ENCODE data around the gene CRISP1. TPM values are rescaled to one million over a fixed set of nuclear protein-coding genes. Genes with fewer than 3 reads are reported as not detected.

Gene CRISP1
- total RNA-seq, 1 experiment from 2014 or later = not detected

DNA sequence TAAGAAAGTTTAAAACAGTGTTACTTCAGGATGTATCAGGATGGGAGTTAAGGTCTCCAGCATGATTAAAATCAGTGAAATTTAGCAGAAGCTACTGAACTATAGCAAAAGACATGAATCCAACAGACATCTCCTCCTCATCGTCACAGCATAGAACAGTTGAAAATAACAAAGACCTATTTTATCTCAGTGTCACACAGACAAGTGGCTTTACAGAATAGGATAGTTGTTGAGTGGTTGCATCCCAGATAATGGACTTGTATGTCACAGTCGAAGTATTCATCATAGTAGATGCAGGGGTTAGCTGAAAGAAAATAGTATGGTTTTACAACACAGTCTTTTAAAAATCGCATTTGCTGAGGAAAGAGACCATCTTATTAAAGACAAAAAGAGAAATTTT is 31.2 kb downstream of the CRISP1 start:
- CTCF ChIA-PET = no interaction called here
- no peak for DNase-seq
- no peaks in the 10 kb centered on the region for H3K27me3 ChIP-seq (replicated peaks; ENCODE audit: control insufficient read depth, insufficient read depth, low read length)
- no peak overlapping the region for H3K27ac Mint-ChIP-seq (ENCODE audit: unreplicated experiment)
- no peak for TF ChIP-seq CTCF (IDR thresholded peaks at IDR 0.05; ENCODE audit: insufficient read depth in 1 of 2, low read depth in 1 of 2, low read length in 1 of 2, severe bottlenecking in 1 of 2, unreplicated experiment in 1 of 2)
- H3K27me3 Mint-ChIP-seq (ENCODE audit: insufficient read depth, unreplicated experiment) = no peaks in the 10 kb centered on the region
- no peaks in the 10 kb centered on the region; the same call in 1 of the 2 replicates for H3K9me3 ChIP-seq
- no peaks in the 10 kb centered on the region for H3K4me1 Mint-ChIP-seq (ENCODE audit: low read depth, unreplicated experiment)
- no peak overlapping the region for H3K4me3 ChIP-seq (ENCODE audit: low read depth, low read length)
- no TSS peak for BruUV-seq (replicated peaks)
- H3K36me3 ChIP-seq (ENCODE audit: control insufficient read depth, insufficient read depth, low read length) = no peaks in the 10 kb centered on the region
- intact Hi-C loops (cut with micrococcal nuclease; ENCODE audit: unreplicated experiment) = no loop called here
- H3K9me3 Mint-ChIP-seq (ENCODE audit: unreplicated experiment) = no peaks in the 10 kb centered on the region
- POLR2A ChIA-PET = no interaction called here
- H3K4me1 ChIP-seq = no peaks in the 10 kb centered on the region
- no peak overlapping the region for H3K4me3 Mint-ChIP-seq (ENCODE audit: unreplicated experiment)
- H3K36me3 Mint-ChIP-seq (ENCODE audit: insufficient read depth, unreplicated experiment) = no peaks in the 10 kb centered on the region

DNA sequence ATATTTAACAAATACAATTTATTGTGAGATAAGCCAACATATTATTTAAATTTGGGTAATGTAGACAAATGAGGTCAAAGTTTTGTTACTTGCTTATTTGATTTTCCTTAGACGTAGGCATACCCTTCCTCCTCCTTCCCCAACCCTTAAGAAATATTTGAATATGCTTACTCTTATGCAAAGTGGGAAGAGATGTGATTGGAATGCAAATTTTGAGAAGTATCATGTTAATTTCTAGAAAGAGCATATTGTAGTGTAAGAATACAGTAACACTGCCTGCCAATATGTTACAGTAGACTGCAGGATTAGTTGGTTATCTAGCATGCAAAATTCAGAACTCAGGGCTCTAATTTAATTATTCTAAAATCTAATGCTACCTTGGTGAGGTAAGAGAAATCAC is 32.9 kb downstream of the CRISP1 start:
- Histone ChIP-seq H3K9me3 (no peaks in the 10 kb centered on the region; the same call in 1 of the 2 replicates), H3K4me1 (no peaks in the 10 kb centered on the region), H3K27me3 (replicated peaks; ENCODE audit: control insufficient read depth, insufficient read depth, low read length) (no peaks in the 10 kb centered on the region), H3K4me3 (ENCODE audit: low read depth, low read length) (no peak overlapping the region), H3K36me3 (ENCODE audit: control insufficient read depth, insufficient read depth, low read length) (no peaks in the 10 kb centered on the region)
- Mint-ChIP-seq H3K27me3 (ENCODE audit: insufficient read depth, unreplicated experiment) (no peaks in the 10 kb centered on the region), H3K4me1 (ENCODE audit: low read depth, unreplicated experiment) (no peaks in the 10 kb centered on the region), H3K27ac (ENCODE audit: unreplicated experiment) (no peak overlapping the region), H3K36me3 (ENCODE audit: insufficient read depth, unreplicated experiment) (no peaks in the 10 kb centered on the region), H3K9me3 (ENCODE audit: unreplicated experiment) (no peaks in the 10 kb centered on the region), H3K4me3 (ENCODE audit: unreplicated experiment) (no peak overlapping the region)
- POLR2A ChIA-PET = no interaction called here
- intact Hi-C loops (cut with micrococcal nuclease; ENCODE audit: unreplicated experiment) = no loop called here
- no TSS peak for BruUV-seq (replicated peaks)
- no peak for DNase-seq
- no peak for TF ChIP-seq CTCF (IDR thresholded peaks at IDR 0.05; ENCODE audit: insufficient read depth in 1 of 2, low read depth in 1 of 2, low read length in 1 of 2, severe bottlenecking in 1 of 2, unreplicated experiment in 1 of 2)
- CTCF ChIA-PET = no interaction called here

GRCh38 chr6:49826743-49827406 is 39.5 kb downstream of the CRISP1 start:
- Mint-ChIP-seq H3K27me3 (ENCODE audit: insufficient read depth, unreplicated experiment) (peaks cover 2% of the 10 kb centered on the region), H3K27ac (ENCODE audit: unreplicated experiment) (no peak overlapping the region), H3K4me1 (ENCODE audit: low read depth, unreplicated experiment) (no peaks in the 10 kb centered on the region), H3K36me3 (ENCODE audit: insufficient read depth, unreplicated experiment) (no peaks in the 10 kb centered on the region), H3K9me3 (ENCODE audit: unreplicated experiment) (no peaks in the 10 kb centered on the region), H3K4me3 (ENCODE audit: unreplicated experiment) (no peak overlapping the region)
- Histone ChIP-seq H3K36me3 (ENCODE audit: control insufficient read depth, insufficient read depth, low read length) (no peaks in the 10 kb centered on the region), H3K9me3 (no peaks in the 10 kb centered on the region; the same call in 1 of the 2 replicates), H3K27me3 (replicated peaks; ENCODE audit: control insufficient read depth, insufficient read depth, low read length) (no peaks in the 10 kb centered on the region), H3K4me1 (no peaks in the 10 kb centered on the region), H3K4me3 (ENCODE audit: low read depth, low read length) (no peak overlapping the region)
- no peak for TF ChIP-seq CTCF (IDR thresholded peaks at IDR 0.05; ENCODE audit: insufficient read depth in 1 of 2, low read depth in 1 of 2, low read length in 1 of 2, severe bottlenecking in 1 of 2, unreplicated experiment in 1 of 2)
- no peak for DNase-seq
- no TSS peak for BruUV-seq (replicated peaks)
- intact Hi-C loops (cut with micrococcal nuclease; ENCODE audit: unreplicated experiment) = no loop called here
- CTCF ChIA-PET = no interaction called here
- POLR2A ChIA-PET = no interaction called here

All from Caco-2 (cell line).